ENCODE measurements around the gene MN1.

The MN1 gene

GRCh38 chr22:27760474-27760873 lies 41.1 kb downstream of the MN1 start:
- TF ChIP-seq CTCF (IDR thresholded peaks at IDR 0.05), result no peak
- DNase-seq (ENCODE audit: low spot score), result no peak
- H3K4me3 ChIP-seq, result no peak overlapping the region
- H3K27ac ChIP-seq, result peak overlapping the region in 1 of 2 donors; percentile 40

- Histone ChIP-seq H3K27ac (peak overlapping the region; percentile 64 to 79), H3K4me3 (no peak overlapping the region)
- TF ChIP-seq CTCF (IDR thresholded peaks at IDR 0.05), result no peak
- no peak for DNase-seq (ENCODE audit: low spot score)
Measured at GRCh38 chr22:27757928-27758525, 43.5 kb downstream of the MN1 start.

GRCh38 chr22:27756212-27756660 lies 45.3 kb downstream of the MN1 start:
- H3K27ac ChIP-seq, result peak overlapping the region in 1 of 2 donors; percentile 79
- TF ChIP-seq CTCF (IDR thresholded peaks at IDR 0.05), result no peak
- no peak overlapping the region for H3K4me3 ChIP-seq
- DNase-seq (ENCODE audit: low spot score), result no peak

- DNase-seq (ENCODE audit: low spot score), result no peak
- Histone ChIP-seq H3K4me3 (no peak overlapping the region), H3K27ac (peak overlapping the region; percentile 77 to 83)
- no peak for TF ChIP-seq CTCF (IDR thresholded peaks at IDR 0.05)
Measured at GRCh38 chr22:27755521-27756211, 45.9 kb downstream of the MN1 start.

GRCh38 chr22:27754888-27755480 lies 46.6 kb downstream of the MN1 start:
- Histone ChIP-seq H3K27ac (peak overlapping the region; percentile 77 to 83), H3K4me3 (peak overlapping the region; percentile 6)
- TF ChIP-seq CTCF (IDR thresholded peaks at IDR 0.05), result no peak
- no peak for DNase-seq (ENCODE audit: low spot score)

GRCh38 chr22:27754247-27754887 lies 47.2 kb downstream of the MN1 start:
- no peak for TF ChIP-seq CTCF (IDR thresholded peaks at IDR 0.05)
- H3K27ac ChIP-seq, result peak overlapping the region; percentile 77 to 83
- no peak for DNase-seq (ENCODE audit: low spot score)
- H3K4me3 ChIP-seq, result peak overlapping the region; percentile 6

All from coronary artery (tissue), 2 donors.